Activated naive CD4-positive, alpha-beta T cell treated with anti-CD3 and anti-CD28 coated beads, Interleukin-2, amount 50 U/mL, for 72 hours (primary cell): ENCODE data around the gene OR4E2. TPM values are rescaled to one million over a fixed set of nuclear protein-coding genes. Genes with fewer than 3 reads are reported as not detected.
A peak's percentile ranks its signal among the peaks of the same experiment; 100 is the strongest.
"Not testable (repeated sequence)": the region's sequence is repeated elsewhere in the genome, so short reads cannot be mapped to it uniquely, and the experiment has no call there.

ENCODE experiments used
- ATAC-seq, 2 donors: fragments of 150-1000 bp; cut with Tn5 transposase; 2 replicates each; pipeline ENCODE4 v1.10.0; 2021; ENCODE audit warnings: mild to moderate bottlenecking in 2 of 2, moderate library complexity in 2 of 2
- DNase-seq, 2 donors: peaks; one replicate each; pipeline ENCODE4 v3.0.0; 2021 to 2022; ENCODE audit warnings: low spot score in 2 of 2
- H3K27ac Mint-ChIP-seq, 2 donors: one replicate each; pipeline ENCODE4 v1.8.0; 2022; ENCODE audit warnings: mild to moderate bottlenecking in 2 of 2, mixed read lengths in 2 of 2
- H3K36me3 Mint-ChIP-seq, 2 donors: one replicate each; pipeline ENCODE4 v1.8.0; 2022; ENCODE audit warnings: mixed read lengths in 2 of 2
- H3K9me3 Mint-ChIP-seq, 2 donors: one replicate each; pipeline ENCODE4 v1.8.0; 2022; ENCODE audit warnings: mixed read lengths in 2 of 2
- total RNA-seq, 2 donors: library from RNA; stranded (reverse); gene quantifications; one replicate each; pipeline ENCODE4 v1.2.3, GENCODE V29; 2022

OR4E2 gene, protein sequence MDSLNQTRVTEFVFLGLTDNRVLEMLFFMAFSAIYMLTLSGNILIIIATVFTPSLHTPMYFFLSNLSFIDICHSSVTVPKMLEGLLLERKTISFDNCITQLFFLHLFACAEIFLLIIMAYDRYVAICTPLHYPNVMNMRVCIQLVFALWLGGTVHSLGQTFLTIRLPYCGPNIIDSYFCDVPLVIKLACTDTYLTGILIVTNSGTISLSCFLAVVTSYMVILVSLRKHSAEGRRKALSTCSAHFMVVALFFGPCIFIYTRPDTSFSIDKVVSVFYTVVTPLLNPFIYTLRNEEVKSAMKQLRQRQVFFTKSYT
- under 1 TPM in 1 of 2 donors, not detected in 1; 0.12 TPM for total RNA-seq

- no peak for DNase-seq
- no peaks in the 10 kb centered on the region for H3K36me3 Mint-ChIP-seq
- no peaks in the 10 kb centered on the region for H3K9me3 Mint-ChIP-seq
- no peak within 1 kb of the TSS for H3K27ac Mint-ChIP-seq
- ATAC-seq, result no peak
These were observed at the start of gene OR4E2 for GRCh38 chr14:21653331-21653885. TSS of gene OR4E2 (plus strand) at chr14:21653835. CDS start at chr14:21665083, 11,248 bp downstream.

DNA sequence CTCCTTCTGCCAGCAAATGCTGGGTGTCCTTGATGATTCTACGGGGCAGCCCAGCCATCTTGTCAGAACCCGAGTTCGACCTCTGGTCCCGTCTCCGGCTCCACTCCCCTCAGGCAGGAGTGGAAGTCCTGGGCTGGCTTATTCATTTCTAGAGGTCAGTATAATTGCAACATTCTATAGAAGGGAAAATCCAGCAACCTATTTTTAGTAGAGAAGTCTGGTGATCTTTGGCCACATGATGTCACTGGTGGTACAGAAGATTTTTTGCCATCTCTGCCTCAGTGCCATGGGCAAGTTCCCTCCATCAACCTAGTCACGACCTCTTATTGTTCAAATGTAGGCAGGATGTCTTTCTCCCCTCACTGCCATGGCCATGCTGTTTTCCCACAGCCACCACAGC, 41.3 kb upstream of the OR4E2 start:
- H3K9me3 Mint-ChIP-seq, result no peaks in the 10 kb centered on the region
- ATAC-seq, result no peak
- H3K27ac Mint-ChIP-seq, result no peak overlapping the region

DNA sequence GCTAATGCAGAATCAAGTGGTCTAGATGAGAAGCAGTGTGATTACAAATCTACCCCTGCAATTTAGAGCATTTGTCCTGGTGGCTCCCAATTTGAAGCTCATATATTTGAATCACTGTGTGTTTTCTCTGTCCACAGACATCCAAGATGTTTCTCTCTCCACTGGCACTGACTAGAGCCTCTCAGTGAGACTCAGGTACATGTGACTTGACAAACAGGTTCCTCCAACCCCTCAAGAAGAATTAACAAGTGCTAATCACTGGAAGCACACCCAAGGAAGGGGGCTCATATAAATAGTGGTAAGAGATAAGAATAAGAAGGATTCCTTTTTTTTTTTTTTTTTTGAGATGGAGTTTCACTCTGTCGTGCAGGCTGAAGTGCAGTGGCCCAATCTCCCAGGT, 39.4 kb upstream of the OR4E2 start:
- no peaks in the 10 kb centered on the region for H3K36me3 Mint-ChIP-seq
- H3K27ac Mint-ChIP-seq, result no peak overlapping the region
- ATAC-seq (no peak), DNase-seq (no peak)
- H3K9me3 Mint-ChIP-seq, result no peaks in the 10 kb centered on the region

More for the DNA sequence above, 41.3 kb upstream of the OR4E2 start:
- no peak for DNase-seq
- H3K36me3 Mint-ChIP-seq, result no peaks in the 10 kb centered on the region

DNA sequence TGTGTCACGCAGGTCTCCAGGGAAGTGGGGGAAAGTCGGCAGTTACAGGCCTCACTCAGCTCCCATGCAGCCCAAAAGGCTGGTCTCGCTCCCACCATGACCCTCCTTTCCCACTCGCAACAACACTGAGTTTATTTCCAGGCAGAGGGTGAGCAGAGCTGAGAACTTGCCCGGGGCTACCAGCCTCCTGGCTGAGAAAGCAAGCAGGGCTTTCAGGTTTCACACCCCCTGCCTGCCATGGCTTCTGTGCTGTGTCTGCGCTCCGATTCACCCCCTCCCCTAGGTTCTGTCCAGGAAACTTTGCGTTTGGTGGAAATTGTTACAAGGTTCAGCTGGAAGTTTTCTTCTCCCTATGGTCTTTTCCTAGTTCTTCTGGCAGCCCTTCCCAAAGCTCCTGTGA, 36.0 kb upstream of the OR4E2 start:
- ATAC-seq (no peak), DNase-seq (no peak)
- H3K9me3 Mint-ChIP-seq, result no peaks in the 10 kb centered on the region
- no peak overlapping the region for H3K27ac Mint-ChIP-seq
- no peaks in the 10 kb centered on the region for H3K36me3 Mint-ChIP-seq

DNA sequence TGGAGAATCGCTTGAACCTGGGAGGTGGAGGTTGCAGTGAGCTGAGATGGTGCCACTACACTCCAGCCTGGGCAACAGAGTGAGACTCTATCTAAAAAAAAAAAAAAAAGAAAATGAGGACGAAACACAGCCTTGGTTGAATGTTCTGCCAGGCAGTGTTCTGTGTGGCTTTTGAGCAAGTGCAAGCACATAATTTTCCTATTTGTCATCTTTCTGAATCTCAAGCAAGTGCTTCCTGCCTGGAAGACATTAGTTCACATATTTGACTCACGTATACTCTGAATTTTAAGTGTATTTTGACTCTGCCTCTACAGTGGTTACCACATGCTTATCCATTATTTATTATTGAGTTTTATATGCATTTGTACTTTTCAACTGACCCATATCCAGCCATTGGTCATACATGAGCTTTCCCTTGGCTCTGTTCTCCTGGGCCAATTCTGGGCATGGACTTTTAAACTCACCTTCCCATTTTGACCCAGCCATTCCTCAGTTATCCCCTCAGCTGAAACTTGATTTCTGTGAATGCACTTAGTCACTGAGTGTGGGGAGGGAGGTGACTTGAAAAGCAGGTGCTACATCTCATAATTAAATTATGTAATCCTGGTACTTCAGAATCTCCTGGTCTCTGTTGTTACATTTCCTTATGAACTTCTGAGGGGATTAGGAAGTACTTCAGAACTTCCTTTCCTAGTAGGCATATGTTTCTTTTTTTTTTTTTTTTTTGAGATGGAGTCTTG, 27.0 kb upstream of the OR4E2 start:
- H3K27ac Mint-ChIP-seq, result no peak overlapping the region

DNA sequence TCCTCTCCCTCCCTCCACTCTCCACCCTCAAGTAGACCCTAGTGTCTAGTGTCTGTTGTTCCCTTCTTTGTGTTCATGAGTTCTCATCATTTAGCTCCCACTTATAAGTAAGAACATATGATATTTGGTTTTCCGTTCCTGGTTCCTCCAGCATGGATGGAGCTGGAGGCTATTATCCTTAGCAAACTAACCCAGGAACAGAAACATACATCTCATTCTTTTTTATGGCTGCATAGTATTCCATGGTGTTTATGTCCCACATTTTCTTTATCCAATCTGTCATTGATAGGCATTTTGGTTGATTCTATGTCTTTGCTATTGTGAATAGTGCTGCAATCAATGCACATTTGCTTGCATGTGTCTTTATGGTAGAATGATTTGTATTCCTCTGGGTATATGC, 23.1 kb upstream of the OR4E2 start:
- H3K9me3 Mint-ChIP-seq, H3K27ac Mint-ChIP-seq, ATAC-seq, H3K36me3 Mint-ChIP-seq, DNase-seq: not testable (repeated sequence)

More for the DNA sequence above, 27.0 kb upstream of the OR4E2 start:
- ATAC-seq (no peak), DNase-seq (no peak)
- H3K36me3 Mint-ChIP-seq, result no peaks in the 10 kb centered on the region
- H3K9me3 Mint-ChIP-seq, result no peaks in the 10 kb centered on the region

GRCh38 chr14:21631084-21631483, 22.6 kb upstream of the OR4E2 start:
- DNase-seq (no peak), ATAC-seq (peak in 1 of 2 donors; percentile 68)
- H3K27ac Mint-ChIP-seq, result no peak overlapping the region
- H3K9me3 Mint-ChIP-seq, result no peaks in the 10 kb centered on the region
- H3K36me3 Mint-ChIP-seq, result no peaks in the 10 kb centered on the region

DNA sequence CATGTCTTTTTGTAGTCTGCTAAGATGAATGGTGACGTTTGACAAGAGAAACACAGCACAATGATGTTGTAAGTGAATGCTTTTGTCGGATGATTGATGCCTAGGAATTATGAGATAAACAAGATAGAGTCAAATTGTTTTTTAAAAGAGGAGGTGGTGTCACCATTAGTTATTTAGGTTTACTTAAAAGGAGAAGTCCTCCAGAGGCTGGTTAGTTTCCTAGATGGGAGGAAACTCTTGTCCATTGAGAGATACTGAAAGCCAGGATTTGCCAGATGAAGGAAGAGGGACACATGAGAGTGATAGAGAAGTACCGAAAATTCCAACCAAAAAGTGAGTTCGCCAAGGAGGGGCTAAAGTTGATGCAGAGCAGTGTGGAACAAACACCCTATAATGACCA, 18.8 kb upstream of the OR4E2 start, which contains the start of gene OR10G2:
TSS of gene OR10G2 (minus strand) at position 101 of the 400 bp plus-strand sequence. CDS start at position 3, 98 bp downstream.
- H3K9me3 Mint-ChIP-seq, result no peaks in the 10 kb centered on the region
- H3K36me3 Mint-ChIP-seq, result no peaks in the 10 kb centered on the region
- no peak for ATAC-seq
- no peak within 1 kb of the TSS for H3K27ac Mint-ChIP-seq
- no peak for DNase-seq

DNA sequence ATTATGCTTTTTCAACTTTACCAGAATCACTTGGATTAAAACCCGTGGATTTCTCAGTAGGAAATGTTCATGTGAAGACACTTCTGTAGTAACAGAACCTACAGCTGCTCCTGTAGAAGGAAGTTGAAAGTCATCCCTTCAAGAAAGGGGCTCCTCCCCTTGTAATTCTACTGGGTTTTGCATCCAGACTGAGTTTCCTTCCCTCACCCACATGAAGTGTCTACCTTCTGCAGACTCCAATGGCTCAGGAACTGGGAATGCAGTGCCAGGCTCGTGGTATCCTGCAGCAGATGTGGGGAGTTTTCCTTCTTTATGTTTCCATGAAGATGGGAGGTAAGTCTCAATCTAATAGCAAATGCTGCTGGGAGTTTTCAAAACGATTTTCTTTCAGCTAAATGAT, 11.0 kb upstream of the OR4E2 start:
- Mint-ChIP-seq H3K27ac (no peak overlapping the region), H3K36me3 (no peaks in the 10 kb centered on the region), H3K9me3 (no peaks in the 10 kb centered on the region)
- DNase-seq, result no peak
- ATAC-seq, result no peak

GRCh38 chr14:21643407-21643806, 10.2 kb upstream of the OR4E2 start:
- Mint-ChIP-seq H3K27ac (no peak overlapping the region), H3K36me3 (no peaks in the 10 kb centered on the region), H3K9me3 (no peaks in the 10 kb centered on the region)
- no peak for DNase-seq
- no peak for ATAC-seq

DNA sequence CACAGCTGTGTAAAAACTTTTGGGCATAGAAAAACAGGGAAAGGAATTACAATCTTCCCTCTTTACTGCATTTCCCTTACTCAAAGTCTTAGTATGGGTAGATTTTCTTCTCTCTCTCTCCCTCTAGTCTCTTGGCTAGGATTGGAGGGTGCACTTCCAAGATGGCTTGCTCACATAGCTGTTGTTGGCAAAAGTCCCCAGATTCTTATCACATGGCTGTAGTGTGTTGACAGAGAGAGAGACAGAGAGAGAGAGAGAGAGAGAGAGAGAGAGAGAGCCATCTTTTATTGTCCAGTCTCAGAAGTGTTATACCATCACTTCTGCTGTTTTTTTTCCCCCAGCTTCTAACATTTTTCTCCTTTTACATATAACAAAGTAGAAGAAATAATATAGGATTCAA, 6.3 kb upstream of the OR4E2 start:
- no peak overlapping the region for H3K27ac Mint-ChIP-seq
- ATAC-seq, result no peak
- no peaks in the 10 kb centered on the region for H3K9me3 Mint-ChIP-seq
- no peak for DNase-seq
- H3K36me3 Mint-ChIP-seq, result no peaks in the 10 kb centered on the region

- DNase-seq (no peak), ATAC-seq (no peak)
- Mint-ChIP-seq H3K27ac (no peak overlapping the region), H3K36me3 (no peaks in the 10 kb centered on the region), H3K9me3 (no peaks in the 10 kb centered on the region)
These were observed 1.3 kb upstream of the OR4E2 start for GRCh38 chr14:21652209-21652808.

DNA sequence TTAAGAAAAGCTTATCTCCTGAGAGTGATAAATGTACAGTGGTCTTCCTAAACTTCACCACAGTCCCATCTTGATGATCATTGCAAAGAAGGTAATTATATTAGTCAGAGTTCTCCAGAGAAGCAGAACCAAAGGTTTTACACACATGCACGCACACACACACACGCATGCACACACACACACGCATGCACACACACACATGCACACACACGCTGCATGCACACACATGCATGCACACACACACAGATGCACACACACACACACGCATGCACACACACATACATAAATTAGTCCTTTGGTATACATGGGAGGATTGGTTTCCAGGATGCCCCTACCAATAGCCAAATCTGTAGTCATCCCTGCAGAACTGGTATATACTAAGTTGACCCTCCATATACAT, 580 bp downstream of the OR4E2 start:
- no peak for ATAC-seq

DNA sequence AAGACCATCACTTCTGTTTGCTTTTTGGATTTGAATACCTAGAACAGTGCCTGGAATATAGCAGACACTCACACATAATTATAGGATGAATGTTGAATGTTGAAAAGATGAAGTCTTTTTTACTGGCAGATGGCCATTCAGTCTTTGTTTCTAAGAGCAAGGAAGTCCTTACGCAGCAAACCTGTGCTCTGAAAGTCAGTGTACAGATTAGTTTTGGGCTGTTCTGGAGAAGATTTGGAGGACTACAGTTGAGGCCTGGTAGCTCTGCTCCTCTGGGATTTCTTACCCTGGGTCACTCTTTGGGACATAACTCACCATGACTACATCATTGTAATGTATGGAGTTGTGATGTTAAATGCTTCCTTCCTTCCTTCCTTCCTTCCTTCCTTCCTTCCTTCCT, 3.3 kb downstream of the OR4E2 start:
- DNase-seq (no peak), ATAC-seq (no peak)
- Mint-ChIP-seq H3K36me3 (no peaks in the 10 kb centered on the region), H3K9me3 (no peaks in the 10 kb centered on the region), H3K27ac (no peak overlapping the region)

More for the DNA sequence above, 580 bp downstream of the OR4E2 start:
- Mint-ChIP-seq H3K27ac (no peak overlapping the region), H3K9me3 (no peaks in the 10 kb centered on the region), H3K36me3 (no peaks in the 10 kb centered on the region)
- DNase-seq, result no peak

DNA sequence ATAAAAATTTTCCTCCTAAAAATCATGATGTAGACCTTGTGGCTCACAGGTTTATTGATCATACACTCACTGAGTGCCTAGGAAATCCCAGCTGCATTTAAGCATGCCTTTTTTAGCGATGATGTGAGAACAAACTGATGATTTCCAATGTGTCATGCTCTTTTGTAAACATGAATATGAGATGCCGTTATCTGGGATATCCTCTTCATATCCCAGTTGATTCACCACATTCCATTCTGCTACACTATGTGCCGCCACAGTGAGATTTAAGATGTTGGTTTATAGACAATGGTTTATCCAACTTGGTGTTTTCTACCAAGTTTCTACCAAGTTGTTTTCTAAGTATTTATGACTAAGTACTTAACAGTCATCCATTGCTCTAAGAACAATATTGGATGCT, 14.7 kb downstream of the OR4E2 start:
- Mint-ChIP-seq H3K36me3 (no peaks in the 10 kb centered on the region), H3K9me3 (peaks cover 0 to 4% of the 10 kb centered on the region in 2 donors), H3K27ac (no peak overlapping the region)
- ATAC-seq, result no peak
- DNase-seq, result no peak

DNA sequence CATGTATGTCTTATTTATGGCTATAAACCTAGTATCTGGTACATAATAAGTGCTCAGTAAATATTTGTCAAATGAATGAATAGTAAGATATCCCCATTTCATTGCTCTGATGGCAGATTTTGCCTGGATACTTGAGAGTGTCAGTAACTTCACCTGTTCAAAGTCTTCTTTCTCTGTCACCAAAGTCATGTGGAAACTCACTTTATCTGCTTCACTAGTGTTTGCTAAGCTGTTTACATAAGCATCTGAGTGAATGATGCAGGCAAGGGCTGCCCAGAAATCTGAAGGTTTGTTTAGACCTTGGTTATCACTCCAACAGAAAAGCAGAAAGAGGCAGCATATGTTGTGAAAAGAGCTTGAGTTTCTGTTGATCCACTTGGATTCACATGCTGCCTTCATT, 15.6 kb downstream of the OR4E2 start:
- no peak overlapping the region for H3K27ac Mint-ChIP-seq

DNA sequence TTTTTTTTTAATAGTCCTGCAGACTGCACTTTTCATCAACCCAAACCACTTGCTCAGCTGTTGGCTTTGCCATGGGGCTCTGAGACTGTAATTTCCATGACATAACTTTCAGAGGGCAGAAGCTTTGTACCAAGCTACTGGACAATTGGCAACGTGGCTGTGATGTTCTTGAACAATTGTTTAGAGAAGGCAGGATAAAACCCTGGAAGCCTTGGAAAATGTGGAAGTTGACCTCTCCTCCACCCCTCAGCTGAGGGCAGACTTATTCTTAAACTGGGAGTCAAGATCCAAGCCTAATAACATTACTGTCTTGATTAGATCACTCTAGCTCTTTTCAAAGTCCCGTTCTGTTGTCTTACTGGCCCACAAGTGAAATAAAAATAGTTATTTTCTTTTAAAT, 17.7 kb downstream of the OR4E2 start:
- no peak for DNase-seq
- ATAC-seq, result no peak
- H3K36me3 Mint-ChIP-seq, result no peaks in the 10 kb centered on the region
- peaks cover 4 to 7% of the 10 kb centered on the region in 2 donors for H3K9me3 Mint-ChIP-seq
- H3K27ac Mint-ChIP-seq, result no peak overlapping the region

More for the DNA sequence above, 15.6 kb downstream of the OR4E2 start:
- Mint-ChIP-seq H3K36me3 (no peaks in the 10 kb centered on the region), H3K9me3 (peaks cover 0 to 2% of the 10 kb centered on the region in 2 donors)
- no peak for DNase-seq
- ATAC-seq, result no peak
